ES-I3 (cell line): ENCODE data around the gene OPN1MW2.
"Not testable (repeated sequence)": the region's sequence is repeated elsewhere in the genome, so short reads cannot be mapped to it uniquely, and the experiment has no call there.

Source experiments
- H3K36me3 ChIP-seq: 2 replicates; pipeline ENCODE4 v1.6.1; 2013; ENCODE audit warnings: mild to moderate bottlenecking, low read length, control low read depth, moderate library complexity; ENCODE audit not compliant: insufficient read depth
- H3K4me1 ChIP-seq: 2 replicates; pipeline ENCODE4 v1.6.1; 2013; ENCODE audit warnings: mild to moderate bottlenecking, control low read depth, low read length; ENCODE audit not compliant: insufficient read depth
- H3K9ac ChIP-seq: 2 replicates; pipeline ENCODE4 v1.6.1; 2013; ENCODE audit warnings: low read depth, mild to moderate bottlenecking, low read length, moderate library complexity
- H3K9me3 ChIP-seq: 2 replicates; pipeline ENCODE4 v1.6.1; 2013; ENCODE audit warnings: mild to moderate bottlenecking, low read length, moderate library complexity; ENCODE audit not compliant: control insufficient read depth, insufficient read depth

OPN1MW2 gene

DNA sequence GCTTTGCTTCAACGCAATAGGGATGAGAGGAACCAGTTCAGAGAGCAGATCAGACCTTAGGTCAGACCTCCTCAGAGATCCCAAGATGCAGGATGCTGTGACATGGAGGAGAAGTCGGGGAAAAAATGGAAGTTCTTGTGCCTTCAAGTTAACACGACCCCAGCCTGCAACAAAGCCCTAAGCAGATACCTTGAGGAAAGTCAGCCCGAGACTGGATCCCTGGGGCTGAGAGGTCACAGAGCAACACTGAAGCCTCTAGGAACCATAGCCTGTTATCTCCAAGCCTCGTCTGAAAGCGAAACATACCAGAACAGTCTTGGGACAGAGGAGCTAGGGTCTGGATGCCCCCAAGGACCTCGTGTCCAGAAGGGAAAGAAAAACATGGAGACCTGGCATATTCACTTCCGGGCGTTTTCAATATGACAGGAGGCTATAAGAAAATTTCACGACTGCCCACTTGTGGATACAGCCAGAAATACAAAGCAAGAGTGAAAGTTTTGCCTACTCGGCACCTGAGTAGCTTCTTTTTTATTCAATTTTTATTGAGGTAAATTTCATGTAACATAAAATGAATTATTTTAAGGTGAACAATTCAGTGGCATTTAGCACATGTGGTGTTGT lies 19.5 kb downstream of the OPN1MW2 start:
- not testable (repeated sequence) for H3K36me3 ChIP-seq, H3K4me1 ChIP-seq, H3K9me3 ChIP-seq, H3K9ac ChIP-seq

DNA sequence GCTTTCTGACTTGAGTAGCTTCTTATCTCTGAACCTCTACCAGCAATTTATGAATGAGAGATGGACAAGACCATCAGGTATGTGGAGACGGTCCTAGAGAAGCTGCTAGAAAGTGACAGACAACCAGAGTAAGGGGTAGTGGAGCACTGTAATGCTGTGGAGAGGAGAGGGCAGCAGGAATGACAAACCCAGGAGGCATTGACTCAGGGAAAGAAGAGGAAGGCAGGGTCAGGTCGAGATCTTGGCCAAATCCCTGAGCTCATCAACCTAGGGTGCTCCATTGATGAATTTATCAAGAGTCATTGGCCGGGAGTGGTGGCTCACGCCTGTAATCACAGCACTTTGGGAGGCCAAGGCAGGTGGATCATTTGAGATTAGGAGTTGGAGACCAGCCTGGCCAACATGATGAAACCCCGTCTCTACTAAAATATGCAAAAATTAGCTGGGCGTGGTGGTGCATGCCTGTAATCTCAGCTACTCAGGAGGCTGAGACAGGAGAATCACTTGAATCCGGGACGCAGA lies 20.5 kb downstream of the OPN1MW2 start:
- not testable (repeated sequence) for H3K36me3 ChIP-seq, H3K9me3 ChIP-seq, H3K4me1 ChIP-seq, H3K9ac ChIP-seq

DNA sequence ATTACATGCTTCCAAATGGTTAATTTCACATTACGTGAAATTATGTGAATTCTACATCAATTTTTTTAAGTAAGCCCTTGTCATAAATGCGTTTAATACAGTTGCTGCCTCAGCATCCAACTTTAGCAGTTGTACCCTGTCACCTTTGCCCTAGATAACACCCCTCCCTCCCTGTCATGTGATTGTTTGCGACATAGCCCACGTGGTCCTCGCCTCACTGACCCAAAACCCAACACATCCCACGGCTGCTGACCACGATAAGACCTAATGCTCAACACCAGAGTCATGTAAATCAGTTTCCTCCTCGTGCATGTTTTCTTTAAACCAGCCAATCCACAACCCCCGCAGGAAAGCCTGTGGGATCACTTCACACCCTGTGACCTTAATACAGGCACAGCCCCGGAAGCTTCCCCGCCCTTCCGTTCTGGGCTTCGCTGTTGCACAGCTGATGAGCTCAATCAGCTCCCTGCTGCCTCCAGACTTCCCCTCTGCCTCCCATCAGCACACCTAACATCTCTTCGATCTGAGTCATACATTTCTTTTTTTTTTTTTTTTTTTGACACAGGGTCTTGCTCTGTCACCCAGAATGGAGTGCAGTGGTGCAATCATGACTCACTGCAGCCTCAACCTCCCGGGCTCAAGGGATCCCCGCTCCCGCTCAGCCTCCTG lies 28.0 kb downstream of the OPN1MW2 start:
- not testable (repeated sequence) for H3K9ac ChIP-seq, H3K4me1 ChIP-seq, H3K36me3 ChIP-seq, H3K9me3 ChIP-seq

DNA sequence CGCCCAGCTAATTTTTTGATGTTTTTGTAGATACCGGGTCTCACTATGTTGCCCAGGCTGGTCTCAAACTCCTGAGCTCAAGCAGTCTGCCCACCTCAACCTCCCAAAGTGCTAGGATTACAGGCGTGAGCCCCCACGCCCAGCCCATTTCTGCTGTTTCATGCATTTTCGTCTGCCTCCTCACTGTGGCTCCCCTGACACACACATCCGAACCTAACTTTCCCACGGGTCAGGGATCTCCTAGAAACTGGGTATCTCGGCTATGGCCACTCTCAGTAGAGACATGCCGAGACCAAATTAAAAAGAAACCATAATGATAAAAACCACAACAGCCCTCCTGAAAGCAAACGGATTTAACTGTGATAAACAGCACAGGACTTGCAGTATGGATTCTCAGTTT lies 28.5 kb downstream of the OPN1MW2 start:
- H3K9ac ChIP-seq, H3K9me3 ChIP-seq, H3K36me3 ChIP-seq, H3K4me1 ChIP-seq: not testable (repeated sequence)

- H3K9ac ChIP-seq, H3K4me1 ChIP-seq, H3K9me3 ChIP-seq, H3K36me3 ChIP-seq: not testable (repeated sequence)
Observed at GRCh38 chrX:154257282-154257681, 37.7 kb downstream of the OPN1MW2 start, which contains the start of gene OPN1MW3. Gene OPN1MW3, plus strand, starts transcription at chrX:154257582. Its CDS starts 38 bp downstream, at chrX:154257620.

DNA sequence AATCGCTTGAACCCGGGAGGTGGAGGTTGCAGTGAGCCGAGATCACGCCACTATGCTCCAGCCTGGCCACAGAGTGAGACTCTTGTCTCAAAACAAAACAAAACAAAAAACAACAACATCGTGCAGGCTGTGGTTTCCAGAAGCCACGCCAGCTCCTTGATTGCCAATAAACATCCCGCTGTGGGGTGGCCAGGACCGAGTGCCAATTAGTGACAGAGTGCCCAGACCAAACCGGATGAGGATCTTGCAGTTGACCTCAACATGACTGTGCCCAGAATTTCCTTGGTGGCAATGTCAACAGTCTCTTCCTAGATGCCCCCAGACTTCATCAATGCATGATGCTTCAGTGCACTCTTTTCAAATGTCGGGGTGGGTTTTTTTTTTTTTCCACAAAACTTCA lies 39.2 kb downstream of the OPN1MW2 start:
- H3K9ac ChIP-seq, H3K36me3 ChIP-seq, H3K9me3 ChIP-seq, H3K4me1 ChIP-seq: not testable (repeated sequence)

DNA sequence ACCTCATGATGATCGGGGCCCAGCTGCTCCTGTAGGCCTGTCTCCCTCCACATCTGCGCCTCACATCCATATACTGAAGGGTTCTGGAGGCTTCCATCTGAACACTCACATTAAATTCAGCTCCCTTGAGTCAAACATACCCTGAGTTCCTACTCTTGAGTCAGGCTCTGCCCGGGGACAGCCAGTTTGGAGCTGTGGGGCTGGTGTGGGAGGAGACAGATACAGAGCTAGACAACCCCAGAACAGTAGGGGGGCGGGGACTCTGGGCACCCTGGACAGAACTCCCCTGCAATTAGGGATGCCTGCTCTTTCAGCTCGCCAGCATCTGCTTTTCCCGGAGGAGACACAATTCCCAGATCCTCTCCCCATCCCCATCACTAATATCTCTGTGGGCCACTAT lies 43.5 kb downstream of the OPN1MW2 start:
- H3K9me3 ChIP-seq, H3K9ac ChIP-seq, H3K4me1 ChIP-seq, H3K36me3 ChIP-seq: not testable (repeated sequence)

- H3K4me1 ChIP-seq, H3K9me3 ChIP-seq, H3K9ac ChIP-seq, H3K36me3 ChIP-seq: not testable (repeated sequence)
Observed at GRCh38 chrX:154269245-154269644, 49.7 kb downstream of the OPN1MW2 start.
